Measurements from ENCODE around the gene ZNF385C.
"Not testable (repeated sequence)": the region's sequence is repeated elsewhere in the genome, so short reads cannot be mapped to it uniquely, and the experiment has no call there.

ZNF385C gene

DNA sequence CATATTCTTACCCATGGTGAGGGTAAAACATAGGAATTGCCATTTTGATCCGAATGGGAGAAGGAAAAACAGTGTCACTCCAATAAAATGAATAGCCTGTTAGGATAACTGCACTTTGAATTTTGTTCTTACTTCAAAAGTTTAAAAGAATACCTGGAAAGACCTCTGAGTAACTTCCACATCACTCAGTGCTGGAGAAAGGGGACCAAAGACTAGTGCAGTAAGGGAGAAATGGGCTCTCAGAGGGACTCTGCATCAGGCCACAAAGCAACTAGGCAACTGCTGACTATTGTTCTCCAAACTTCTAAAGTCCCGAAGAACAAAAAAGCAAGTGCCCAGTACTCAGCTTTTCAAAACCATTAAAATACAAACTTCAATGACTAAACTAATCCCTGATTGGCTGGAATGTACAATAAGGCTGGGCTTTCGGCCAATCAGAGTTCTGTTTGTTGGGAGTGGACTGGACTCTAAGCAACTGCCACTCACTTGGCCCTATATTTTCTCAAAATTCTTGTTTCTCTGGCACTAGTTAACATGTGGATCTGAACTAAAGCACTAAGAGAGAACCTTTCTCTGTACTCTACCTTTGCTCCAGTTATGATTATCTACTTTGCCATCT lies 87.3 kb downstream of the ZNF385C start:
- Histone ChIP-seq H3K27me3 (ENCODE audit: insufficient read depth, low read length, poor library complexity) (no peaks in the 10 kb centered on the region), H4K20me1 (ENCODE audit: insufficient read depth, low read length) (peaks cover 40% of the 10 kb centered on the region), H3K79me2 (ENCODE audit: insufficient read depth, low read length) (peaks cover 99% of the 10 kb centered on the region), H3K4me3 (ENCODE audit: low read depth in 1 of 2, low read length in 2 of 2) (no peak overlapping the region), H3K27ac (ENCODE audit: low read length) (no peak overlapping the region), H3K4me2 (ENCODE audit: insufficient read depth, low read length) (no peak overlapping the region), H3K9me3 (ENCODE audit: insufficient read depth, low read length, severe bottlenecking) (no peaks in the 10 kb centered on the region), H3K36me3 (ENCODE audit: insufficient read depth, low read length) (peaks cover 13% of the 10 kb centered on the region), H3K4me1 (ENCODE audit: insufficient read depth, low read length) (peaks cover 20% of the 10 kb centered on the region), H3K9ac (ENCODE audit: low read depth, low read length) (no peak overlapping the region), H2AFZ (ENCODE audit: low read depth, low read length) (no peak overlapping the region)
- TF ChIP-seq, protein P1, sequence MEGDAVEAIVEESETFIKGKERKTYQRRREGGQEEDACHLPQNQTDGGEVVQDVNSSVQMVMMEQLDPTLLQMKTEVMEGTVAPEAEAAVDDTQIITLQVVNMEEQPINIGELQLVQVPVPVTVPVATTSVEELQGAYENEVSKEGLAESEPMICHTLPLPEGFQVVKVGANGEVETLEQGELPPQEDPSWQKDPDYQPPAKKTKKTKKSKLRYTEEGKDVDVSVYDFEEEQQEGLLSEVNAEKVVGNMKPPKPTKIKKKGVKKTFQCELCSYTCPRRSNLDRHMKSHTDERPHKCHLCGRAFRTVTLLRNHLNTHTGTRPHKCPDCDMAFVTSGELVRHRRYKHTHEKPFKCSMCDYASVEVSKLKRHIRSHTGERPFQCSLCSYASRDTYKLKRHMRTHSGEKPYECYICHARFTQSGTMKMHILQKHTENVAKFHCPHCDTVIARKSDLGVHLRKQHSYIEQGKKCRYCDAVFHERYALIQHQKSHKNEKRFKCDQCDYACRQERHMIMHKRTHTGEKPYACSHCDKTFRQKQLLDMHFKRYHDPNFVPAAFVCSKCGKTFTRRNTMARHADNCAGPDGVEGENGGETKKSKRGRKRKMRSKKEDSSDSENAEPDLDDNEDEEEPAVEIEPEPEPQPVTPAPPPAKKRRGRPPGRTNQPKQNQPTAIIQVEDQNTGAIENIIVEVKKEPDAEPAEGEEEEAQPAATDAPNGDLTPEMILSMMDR (IDR thresholded peaks at IDR 0.05; ENCODE audit: borderline replicate concordance, extremely low read depth, low read length, poor library complexity, severe bottlenecking) = no peak
- TF ChIP-seq EZH2 (IDR thresholded peaks at IDR 0.05; ENCODE audit: borderline replicate concordance, low read depth, low read length, severe bottlenecking) = no peak
- ATAC-seq (ENCODE audit: insufficient read depth, low read depth) (no peak), DNase-seq (no peak)

DNA sequence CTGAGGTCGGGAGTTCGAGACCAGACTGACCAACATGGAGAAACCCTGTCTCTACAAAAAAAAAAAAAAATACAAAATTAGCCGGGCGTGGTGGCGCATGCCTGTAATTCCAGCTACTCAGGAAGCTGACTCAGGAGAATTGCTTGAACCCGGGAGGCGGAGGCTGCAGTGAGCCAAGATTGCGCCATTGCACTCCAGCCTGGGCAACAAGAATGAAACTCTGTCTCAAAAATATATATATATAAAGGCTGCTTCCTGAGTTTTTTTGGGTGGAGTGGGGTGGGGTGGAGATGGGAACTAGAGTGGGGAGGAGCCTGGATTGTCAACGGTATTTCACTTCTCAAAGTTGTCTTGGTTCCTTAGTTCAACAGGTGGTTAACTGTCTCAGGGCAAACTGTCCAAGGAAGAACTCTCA lies 88.0 kb downstream of the ZNF385C start:
- not testable (repeated sequence) for H3K4me2 ChIP-seq (ENCODE audit: insufficient read depth, low read length); H3K27me3 ChIP-seq (ENCODE audit: insufficient read depth, low read length, poor library complexity); H3K27ac ChIP-seq (ENCODE audit: low read length); H3K4me3 ChIP-seq (ENCODE audit: low read depth in 1 of 2, low read length in 2 of 2); H3K9me3 ChIP-seq (ENCODE audit: insufficient read depth, low read length, severe bottlenecking); H3K9ac ChIP-seq (ENCODE audit: low read depth, low read length); H2AFZ ChIP-seq (ENCODE audit: low read depth, low read length); DNase-seq; ATAC-seq (ENCODE audit: insufficient read depth, low read depth)
- H3K36me3 ChIP-seq (ENCODE audit: insufficient read depth, low read length) = peaks cover 13% of the 10 kb centered on the region
- peaks cover 13% of the 10 kb centered on the region for H3K4me1 ChIP-seq (ENCODE audit: insufficient read depth, low read length)
- H3K79me2 ChIP-seq (ENCODE audit: insufficient read depth, low read length) = peaks cover 99% of the 10 kb centered on the region
- peaks cover 41% of the 10 kb centered on the region for H4K20me1 ChIP-seq (ENCODE audit: insufficient read depth, low read length)

DNA sequence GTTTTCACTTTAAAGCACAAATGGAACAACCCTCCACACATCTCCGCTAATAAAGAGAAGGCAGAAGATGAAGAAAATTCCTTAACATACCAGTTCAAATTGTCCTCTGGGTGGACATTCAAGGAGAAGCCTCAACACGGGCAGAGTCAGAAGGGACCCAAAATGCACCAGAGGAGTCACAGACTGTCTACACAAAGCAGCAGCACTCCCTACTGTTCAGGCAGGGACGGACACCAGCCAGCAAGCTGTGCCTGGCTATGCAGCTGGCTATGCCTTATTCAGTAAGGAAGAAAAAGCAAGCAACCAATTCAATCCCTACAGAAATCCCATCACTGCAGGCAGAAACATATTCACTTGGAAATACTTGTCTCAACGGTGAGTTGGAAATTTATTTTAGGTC lies 89.1 kb downstream of the ZNF385C start:
- H3K9me3 ChIP-seq (ENCODE audit: insufficient read depth, low read length, severe bottlenecking) = no peaks in the 10 kb centered on the region
- peaks cover 99% of the 10 kb centered on the region for H3K79me2 ChIP-seq (ENCODE audit: insufficient read depth, low read length)
- no peak overlapping the region for H3K4me3 ChIP-seq (ENCODE audit: low read depth in 1 of 2, low read length in 2 of 2)
- H4K20me1 ChIP-seq (ENCODE audit: insufficient read depth, low read length) = peaks cover 50% of the 10 kb centered on the region
- no peak overlapping the region for H3K27ac ChIP-seq (ENCODE audit: low read length)
- H3K4me1 ChIP-seq (ENCODE audit: insufficient read depth, low read length) = peaks cover 5% of the 10 kb centered on the region; the same call in 1 of the 2 replicates
- no peaks in the 10 kb centered on the region for H3K27me3 ChIP-seq (ENCODE audit: insufficient read depth, low read length, poor library complexity)
- H3K36me3 ChIP-seq (ENCODE audit: insufficient read depth, low read length) = peaks cover 8% of the 10 kb centered on the region
- H3K9ac ChIP-seq (ENCODE audit: low read depth, low read length) = 0 out of 2 replicates have a peak overlapping the region, but pooled peaks have one; percentile 0
- TF ChIP-seq EZH2 (IDR thresholded peaks at IDR 0.05; ENCODE audit: borderline replicate concordance, low read depth, low read length, severe bottlenecking) = no peak
- TF ChIP-seq, protein P1 (IDR thresholded peaks at IDR 0.05; ENCODE audit: borderline replicate concordance, extremely low read depth, low read length, poor library complexity, severe bottlenecking) = peak; percentile 39
- ATAC-seq (ENCODE audit: insufficient read depth, low read depth) (no peak), DNase-seq (no peak)
- no peak overlapping the region for H3K4me2 ChIP-seq (ENCODE audit: insufficient read depth, low read length)
- no peak overlapping the region for H2AFZ ChIP-seq (ENCODE audit: low read depth, low read length)

DNA sequence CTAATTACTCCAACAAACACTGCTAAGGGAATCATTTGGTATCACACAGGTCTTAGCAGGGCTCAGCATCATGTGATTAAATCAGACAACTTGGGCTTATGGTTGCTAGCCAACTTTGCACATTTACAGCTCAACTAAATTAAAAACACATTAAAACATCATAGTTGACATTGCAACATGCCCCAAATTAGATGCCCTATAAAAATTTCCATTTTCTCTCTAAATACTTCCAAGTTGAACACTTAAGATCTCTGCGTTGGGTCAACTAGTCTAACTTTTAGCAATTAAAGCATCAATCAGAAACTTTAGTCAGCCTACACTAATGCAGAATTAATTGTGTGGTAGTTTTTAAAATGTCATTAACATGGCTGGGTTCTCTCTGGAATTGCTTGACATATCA lies 93.1 kb downstream of the ZNF385C start:
- no peak for TF ChIP-seq EZH2 (IDR thresholded peaks at IDR 0.05; ENCODE audit: borderline replicate concordance, low read depth, low read length, severe bottlenecking)
- TF ChIP-seq, protein P1 (IDR thresholded peaks at IDR 0.05; ENCODE audit: borderline replicate concordance, extremely low read depth, low read length, poor library complexity, severe bottlenecking) = no peak
- no peaks in the 10 kb centered on the region for H3K9me3 ChIP-seq (ENCODE audit: insufficient read depth, low read length, severe bottlenecking)
- H3K27me3 ChIP-seq (ENCODE audit: insufficient read depth, low read length, poor library complexity) = no peaks in the 10 kb centered on the region
- H3K4me1 ChIP-seq (ENCODE audit: insufficient read depth, low read length) = no peaks in the 10 kb centered on the region
- H3K9ac ChIP-seq (ENCODE audit: low read depth, low read length) = no peak overlapping the region
- H4K20me1 ChIP-seq (ENCODE audit: insufficient read depth, low read length) = peaks cover 57% of the 10 kb centered on the region
- H3K79me2 ChIP-seq (ENCODE audit: insufficient read depth, low read length) = peaks cover 98% of the 10 kb centered on the region
- H3K36me3 ChIP-seq (ENCODE audit: insufficient read depth, low read length) = peaks cover 43% of the 10 kb centered on the region
- no peak overlapping the region for H3K4me2 ChIP-seq (ENCODE audit: insufficient read depth, low read length)
- no peak overlapping the region for H2AFZ ChIP-seq (ENCODE audit: low read depth, low read length)
- DNase-seq = no peak
- no peak overlapping the region for H3K27ac ChIP-seq (ENCODE audit: low read length)
- H3K4me3 ChIP-seq (ENCODE audit: low read depth in 1 of 2, low read length in 2 of 2) = no peak overlapping the region
- ATAC-seq (ENCODE audit: insufficient read depth, low read depth) = no peak
